Measurements from ENCODE around the gene FAM184B. TPM values are rescaled to one million over a fixed set of nuclear protein-coding genes. Genes with fewer than 3 reads are reported as not detected.

Gene FAM184B
- total RNA-seq, 4 donors from 2014 or later: 0.11 to 0.53 (median 0.49) TPM; not detected in 1

DNA sequence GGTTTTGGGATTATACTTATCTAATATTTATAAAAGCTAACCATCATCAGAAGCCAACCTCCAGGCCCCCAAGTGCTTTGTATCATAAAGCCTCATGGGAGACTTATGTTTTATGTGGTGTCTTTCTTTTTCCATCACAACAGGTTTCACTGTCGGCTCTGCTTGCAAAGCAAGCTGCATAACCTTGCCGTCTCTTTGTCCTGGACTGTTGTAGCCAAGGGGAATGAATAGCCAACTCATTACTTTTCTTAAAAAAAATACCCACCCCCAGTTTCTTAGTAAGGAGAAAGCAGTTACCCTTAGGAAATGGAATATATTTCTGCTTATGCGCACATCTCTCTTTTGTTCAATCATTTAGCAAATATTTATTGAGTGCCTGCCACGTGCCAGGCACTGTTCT is 40.7 kb downstream of the FAM184B start:
- in situ Hi-C loops (cut with MboI; ENCODE audit: low sequenced_read_pairs in 4 of 4) (no loop called here), intact Hi-C loops (cut with DNase I; ENCODE audit: low total_unique reads) (no loop called here)
- ATAC-seq (no peak), DNase-seq (no peak)
- Histone ChIP-seq H3K4me3 (no peak overlapping the region), H3K36me3 (no peaks in the 10 kb centered on the region), H3K4me1 (no peaks in the 10 kb centered on the region), H3K27ac (no peak overlapping the region), H3K9me3 (no peaks in the 10 kb centered on the region), H3K27me3 (no peaks in the 10 kb centered on the region)
- TF ChIP-seq, protein P1, sequence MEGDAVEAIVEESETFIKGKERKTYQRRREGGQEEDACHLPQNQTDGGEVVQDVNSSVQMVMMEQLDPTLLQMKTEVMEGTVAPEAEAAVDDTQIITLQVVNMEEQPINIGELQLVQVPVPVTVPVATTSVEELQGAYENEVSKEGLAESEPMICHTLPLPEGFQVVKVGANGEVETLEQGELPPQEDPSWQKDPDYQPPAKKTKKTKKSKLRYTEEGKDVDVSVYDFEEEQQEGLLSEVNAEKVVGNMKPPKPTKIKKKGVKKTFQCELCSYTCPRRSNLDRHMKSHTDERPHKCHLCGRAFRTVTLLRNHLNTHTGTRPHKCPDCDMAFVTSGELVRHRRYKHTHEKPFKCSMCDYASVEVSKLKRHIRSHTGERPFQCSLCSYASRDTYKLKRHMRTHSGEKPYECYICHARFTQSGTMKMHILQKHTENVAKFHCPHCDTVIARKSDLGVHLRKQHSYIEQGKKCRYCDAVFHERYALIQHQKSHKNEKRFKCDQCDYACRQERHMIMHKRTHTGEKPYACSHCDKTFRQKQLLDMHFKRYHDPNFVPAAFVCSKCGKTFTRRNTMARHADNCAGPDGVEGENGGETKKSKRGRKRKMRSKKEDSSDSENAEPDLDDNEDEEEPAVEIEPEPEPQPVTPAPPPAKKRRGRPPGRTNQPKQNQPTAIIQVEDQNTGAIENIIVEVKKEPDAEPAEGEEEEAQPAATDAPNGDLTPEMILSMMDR (IDR thresholded peaks at IDR 0.05 in 4 of 5, conservative IDR thresholded peaks at IDR 0.05 in 1 of 5): no peak
- no peak for TF ChIP-seq POLR2A (IDR thresholded peaks at IDR 0.05)

DNA sequence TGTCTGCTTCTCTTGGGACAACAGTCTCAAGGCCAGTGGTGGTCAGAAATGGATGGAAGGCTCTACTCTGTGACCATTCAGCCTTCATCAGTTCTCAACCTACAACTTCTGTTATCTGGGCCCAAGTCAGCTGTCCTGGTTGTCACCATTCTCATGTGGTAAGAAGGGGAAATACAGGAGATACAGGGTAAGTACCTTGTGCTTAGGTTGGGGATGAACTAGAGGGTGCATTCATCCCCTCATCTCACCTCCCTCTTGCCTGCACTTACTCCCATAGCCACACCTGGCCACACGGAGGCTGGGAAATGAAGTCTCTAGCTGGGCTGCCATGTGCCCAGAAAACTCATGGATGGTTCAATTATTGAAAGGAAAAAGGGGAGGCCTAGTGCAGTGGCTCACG is 44.9 kb downstream of the FAM184B start:
- intact Hi-C loops (cut with DNase I; ENCODE audit: low total_unique reads) (no loop called here), in situ Hi-C loops (cut with MboI; ENCODE audit: low sequenced_read_pairs in 4 of 4) (no loop called here)
- Histone ChIP-seq H3K4me1 (no peaks in the 10 kb centered on the region), H3K27me3 (no peaks in the 10 kb centered on the region), H3K27ac (no peak overlapping the region), H3K4me3 (no peak overlapping the region), H3K9me3 (no peaks in the 10 kb centered on the region), H3K36me3 (no peaks in the 10 kb centered on the region)
- DNase-seq (no peak), ATAC-seq (no peak)
- TF ChIP-seq POLR2A (IDR thresholded peaks at IDR 0.05): no peak
- TF ChIP-seq, protein P1 (IDR thresholded peaks at IDR 0.05 in 4 of 5, conservative IDR thresholded peaks at IDR 0.05 in 1 of 5): no peak

DNA sequence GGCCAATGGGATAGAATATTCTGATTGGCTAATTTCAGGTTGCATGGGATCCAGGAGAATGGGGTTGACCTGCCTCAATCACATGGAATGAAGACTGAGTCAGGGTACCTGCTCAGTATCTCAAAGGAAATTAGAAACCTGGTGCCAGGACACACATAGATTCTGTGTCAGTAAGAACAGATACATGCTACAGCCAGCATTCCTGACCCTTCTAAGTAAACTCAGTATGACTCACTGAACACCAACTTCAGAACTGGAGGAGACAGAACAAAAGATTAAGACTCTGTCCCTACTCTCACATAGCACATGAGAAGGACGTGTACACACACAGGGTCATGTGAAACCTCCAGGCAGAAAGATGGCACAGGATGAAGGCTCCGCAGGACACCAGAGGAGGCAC is 54.5 kb downstream of the FAM184B start:
- Histone ChIP-seq H3K9me3 (no peaks in the 10 kb centered on the region), H3K4me3 (no peak overlapping the region), H3K27me3 (no peaks in the 10 kb centered on the region), H3K4me1 (no peaks in the 10 kb centered on the region), H3K36me3 (no peaks in the 10 kb centered on the region), H3K27ac (no peak overlapping the region)
- in situ Hi-C loops (cut with MboI; ENCODE audit: low sequenced_read_pairs in 4 of 4): no loop called here
- no peak for DNase-seq
- intact Hi-C loops (cut with DNase I; ENCODE audit: low total_unique reads): no loop called here
- ATAC-seq: no peak
- no peak for TF ChIP-seq POLR2A (IDR thresholded peaks at IDR 0.05)
- TF ChIP-seq, protein P1 (IDR thresholded peaks at IDR 0.05 in 4 of 5, conservative IDR thresholded peaks at IDR 0.05 in 1 of 5): no peak

DNA sequence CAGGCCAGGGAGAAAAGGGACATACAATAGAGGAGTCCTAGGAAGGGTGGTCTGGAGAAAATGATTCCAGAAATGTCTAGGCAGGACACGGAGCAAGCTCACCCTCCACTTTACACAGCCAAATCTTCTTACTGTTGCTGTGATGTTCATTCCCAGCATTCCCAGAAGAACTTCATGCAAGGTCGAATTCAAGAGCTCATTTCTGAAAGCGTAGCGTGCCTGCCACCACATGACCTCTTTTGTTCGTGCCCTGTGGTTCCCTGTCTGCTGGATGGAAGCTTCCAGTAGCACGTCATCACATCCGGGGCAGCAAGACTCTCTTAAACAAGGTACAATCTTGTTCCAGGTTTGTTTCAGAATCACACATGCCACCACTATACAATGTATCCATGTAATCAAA is 57.8 kb downstream of the FAM184B start:
- Histone ChIP-seq H3K27ac (no peak overlapping the region), H3K4me1 (no peaks in the 10 kb centered on the region), H3K9me3 (no peaks in the 10 kb centered on the region), H3K4me3 (no peak overlapping the region), H3K36me3 (no peaks in the 10 kb centered on the region), H3K27me3 (no peaks in the 10 kb centered on the region)
- ATAC-seq (no peak), DNase-seq (no peak)
- intact Hi-C loops (cut with DNase I; ENCODE audit: low total_unique reads) (no loop called here), in situ Hi-C loops (cut with MboI; ENCODE audit: low sequenced_read_pairs in 4 of 4) (no loop called here)
- TF ChIP-seq POLR2A (IDR thresholded peaks at IDR 0.05): no peak
- TF ChIP-seq, protein P1 (IDR thresholded peaks at IDR 0.05 in 4 of 5, conservative IDR thresholded peaks at IDR 0.05 in 1 of 5): no peak

DNA sequence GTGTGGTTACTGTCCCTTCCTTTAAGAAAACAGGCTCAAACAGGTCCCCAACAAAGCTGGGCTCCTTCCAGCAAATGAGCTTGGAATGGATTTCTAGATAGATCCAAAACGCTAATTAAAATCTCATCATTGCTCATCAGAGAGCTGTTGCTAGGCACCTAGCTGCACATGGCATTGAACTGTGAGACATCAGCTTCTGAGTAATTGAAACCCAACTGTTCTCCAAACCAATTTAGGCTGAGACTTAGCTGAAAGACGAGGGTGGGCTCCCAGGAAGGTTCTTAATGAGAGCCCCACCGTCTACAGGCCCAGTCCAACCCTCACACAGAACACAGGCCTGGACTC is 59.1 kb downstream of the FAM184B start:
- H3K36me3 ChIP-seq: no peaks in the 10 kb centered on the region
- H3K27ac ChIP-seq: no peak overlapping the region
- no peaks in the 10 kb centered on the region for H3K4me1 ChIP-seq
- DNase-seq (no peak), ATAC-seq (no peak)
- TF ChIP-seq, protein P1 (IDR thresholded peaks at IDR 0.05 in 4 of 5, conservative IDR thresholded peaks at IDR 0.05 in 1 of 5): no peak
- H3K27me3 ChIP-seq: no peaks in the 10 kb centered on the region
- H3K9me3 ChIP-seq: no peaks in the 10 kb centered on the region
- intact Hi-C loops (cut with DNase I; ENCODE audit: low total_unique reads): no loop called here
- in situ Hi-C loops (cut with MboI; ENCODE audit: low sequenced_read_pairs in 4 of 4): no loop called here
- no peak overlapping the region for H3K4me3 ChIP-seq

All from gastrocnemius medialis (tissue), 4 donors.